ENCODE measurements around the gene MACROD2.

The MACROD2 gene

GRCh38 chr20:15099130-15099529 is 1103.8 kb downstream of the MACROD2 start:
- no peak for TF ChIP-seq CTCF (IDR thresholded peaks at IDR 0.05)
- Histone ChIP-seq H3K9me3 (ENCODE audit: control insufficient read depth, low read length) (no peaks in the 10 kb centered on the region), H3K4me2 (ENCODE audit: low read length) (no peak overlapping the region), H3K9ac (no peak overlapping the region), H3K36me3 (ENCODE audit: control insufficient read depth, insufficient read depth, low read length) (no peaks in the 10 kb centered on the region), H3K4me1 (no peaks in the 10 kb centered on the region), H2AFZ (no peak overlapping the region), H3K27me3 (ENCODE audit: control insufficient read depth, insufficient read depth, low read length) (no peaks in the 10 kb centered on the region), H3K27ac (no peak overlapping the region), H3K79me2 (no peaks in the 10 kb centered on the region), H3K4me3 (ENCODE audit: low read depth, low read length) (no peak overlapping the region)

- no peak overlapping the region for H3K4me3 ChIP-seq (ENCODE audit: low read depth, low read length)
- no peak for TF ChIP-seq CTCF (IDR thresholded peaks at IDR 0.05)
- no peaks in the 10 kb centered on the region for H3K4me1 ChIP-seq
- no peaks in the 10 kb centered on the region for H3K79me2 ChIP-seq
- no peaks in the 10 kb centered on the region for H3K36me3 ChIP-seq (ENCODE audit: control insufficient read depth, insufficient read depth, low read length)
- no peak overlapping the region for H3K27ac ChIP-seq
- no peaks in the 10 kb centered on the region for H3K9me3 ChIP-seq (ENCODE audit: control insufficient read depth, low read length)
- H3K9ac ChIP-seq, result no peak overlapping the region
- no peak overlapping the region for H2AFZ ChIP-seq
- no peaks in the 10 kb centered on the region for H3K27me3 ChIP-seq (ENCODE audit: control insufficient read depth, insufficient read depth, low read length)
- H3K4me2 ChIP-seq (ENCODE audit: low read length), result no peak overlapping the region
Measured at GRCh38 chr20:15100506-15101160, 1105.3 kb downstream of the MACROD2 start.

GRCh38 chr20:15107931-15108330 is 1112.6 kb downstream of the MACROD2 start:
- no peak overlapping the region for H3K9ac ChIP-seq
- H2AFZ ChIP-seq, result no peak overlapping the region

GRCh38 chr20:15109494-15109893 is 1114.2 kb downstream of the MACROD2 start:
- Histone ChIP-seq H3K27me3 (ENCODE audit: control insufficient read depth, insufficient read depth, low read length) (no peaks in the 10 kb centered on the region), H3K4me2 (ENCODE audit: low read length) (no peak overlapping the region), H3K27ac (no peak overlapping the region)

More at GRCh38 chr20:15107931-15108330, 1112.6 kb downstream of the MACROD2 start:
- Histone ChIP-seq H3K27me3 (ENCODE audit: control insufficient read depth, insufficient read depth, low read length) (no peaks in the 10 kb centered on the region), H3K4me2 (ENCODE audit: low read length) (no peak overlapping the region), H3K9me3 (ENCODE audit: control insufficient read depth, low read length) (no peaks in the 10 kb centered on the region), H3K36me3 (ENCODE audit: control insufficient read depth, insufficient read depth, low read length) (no peaks in the 10 kb centered on the region), H3K4me3 (ENCODE audit: low read depth, low read length) (no peak overlapping the region), H3K4me1 (no peaks in the 10 kb centered on the region), H3K27ac (no peak overlapping the region), H3K79me2 (no peaks in the 10 kb centered on the region)
- no peak for TF ChIP-seq CTCF (IDR thresholded peaks at IDR 0.05)

More at GRCh38 chr20:15109494-15109893, 1114.2 kb downstream of the MACROD2 start:
- Histone ChIP-seq H3K36me3 (ENCODE audit: control insufficient read depth, insufficient read depth, low read length) (no peaks in the 10 kb centered on the region), H3K79me2 (no peaks in the 10 kb centered on the region), H2AFZ (no peak overlapping the region), H3K9ac (no peak overlapping the region), H3K4me1 (no peaks in the 10 kb centered on the region), H3K4me3 (ENCODE audit: low read depth, low read length) (no peak overlapping the region), H3K9me3 (ENCODE audit: control insufficient read depth, low read length) (no peaks in the 10 kb centered on the region)
- no peak for TF ChIP-seq CTCF (IDR thresholded peaks at IDR 0.05)

Data from parathyroid adenoma (tissue), 2 donors.